HFFc6 (cell line): ENCODE measurements around the gene PITPNB. TPM values are rescaled to one million over a fixed set of nuclear protein-coding genes. Genes with fewer than 3 reads are reported as not detected.
A peak's percentile ranks its signal among the peaks of the same experiment; 100 is the strongest.

ENCODE experiments used
- DNase-seq: peaks from one replicate; pipeline ENCODE4 v3.0.0-alpha.2; 2018
- H3K27ac Mint-ChIP-seq: 2 replicates; pipeline ENCODE4 v1.8.0; 2020; ENCODE audit warnings: mild to moderate bottlenecking, mixed read lengths
- H3K27me3 Mint-ChIP-seq: 2 replicates; pipeline ENCODE4 v1.8.0; 2021; ENCODE audit warnings: mild to moderate bottlenecking, moderate library complexity, mixed read lengths; ENCODE audit not compliant: insufficient read depth
- H3K36me3 Mint-ChIP-seq: 2 replicates; pipeline ENCODE4 v1.8.0; 2021; ENCODE audit warnings: low read depth, mixed read lengths
- H3K4me1 Mint-ChIP-seq: 2 replicates; pipeline ENCODE4 v1.8.0; 2020; ENCODE audit warnings: low read depth, mixed read lengths
- H3K4me3 Mint-ChIP-seq: 2 replicates; pipeline ENCODE4 v1.8.0; 2020; ENCODE audit warnings: mild to moderate bottlenecking, moderate library complexity, mixed read lengths
- H3K9me3 Mint-ChIP-seq: 2 replicates; pipeline ENCODE4 v1.8.0; 2020; ENCODE audit warnings: mild to moderate bottlenecking, mixed read lengths
- total RNA-seq, 6 experiments: library from RNA; stranded (reverse); fragmentation: NEBNext Ultra II Directional; extraction: Animal tissue kit (Norgen Biotek cat#: 25700); gene quantifications; 2 replicates in 1 of 6; 3 replicates in 5 of 6; pipeline ENCODE4 v1.2.3, GENCODE V29; 2021
- TF ChIP-seq, protein P1 (sequence below): fragments of 200-600 bp; sonication (generic); IDR thresholded peaks from 2 replicates; pipeline ENCODE4 v1.5.0; 2021; ENCODE audit warnings: antibody characterized with exemption, mild to moderate bottlenecking

Gene PITPNB
- total RNA-seq, 6 experiments from 2014 or later = 54.3 to 80.5 (median 74.8) TPM

DNA sequence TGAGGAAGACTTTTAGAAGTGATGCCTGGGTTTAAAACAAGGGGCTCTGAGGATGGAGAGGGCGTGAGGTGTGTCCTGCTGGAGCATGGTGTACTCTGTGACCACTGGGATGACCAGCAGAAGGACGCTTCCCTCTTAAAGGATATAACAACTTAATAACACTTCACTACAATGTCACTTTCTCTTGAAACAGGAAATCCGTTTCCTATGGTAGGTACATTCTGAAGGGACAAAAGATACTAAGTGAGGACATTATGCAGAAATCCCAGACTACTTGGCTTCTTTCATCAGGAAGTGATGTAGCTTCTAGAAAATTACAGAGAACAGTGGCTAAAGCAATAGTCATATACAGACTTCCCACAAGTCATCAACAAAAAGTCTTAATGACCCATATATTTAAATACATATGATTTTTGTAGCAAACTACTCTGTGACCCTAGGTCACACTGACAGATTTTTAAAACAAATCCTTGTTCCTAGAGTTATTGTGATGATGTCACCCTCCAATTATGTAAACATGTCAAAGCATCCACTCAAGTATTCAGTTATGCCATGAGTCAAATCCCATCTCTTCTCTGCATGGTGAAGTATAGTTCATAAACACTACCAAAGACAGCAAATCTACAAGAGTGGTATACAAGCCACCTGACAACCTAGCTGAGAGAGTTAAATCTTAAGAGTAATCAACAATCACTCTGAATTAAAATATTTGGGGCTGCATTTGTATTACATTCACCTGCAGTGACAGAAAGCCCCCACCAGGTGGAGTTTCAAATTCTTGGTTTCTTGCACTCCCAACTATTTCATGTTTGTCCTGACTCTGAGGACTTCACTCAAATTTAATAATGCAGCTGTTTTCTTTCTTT lies 32.8 kb downstream of the PITPNB start:
- Mint-ChIP-seq H3K27ac (peak overlapping the region; percentile 81), H3K36me3 (peaks cover 12% of the 10 kb centered on the region; the same call in 1 of the 2 replicates), H3K9me3 (no peaks in the 10 kb centered on the region), H3K27me3 (no peaks in the 10 kb centered on the region; the same call in 1 of the 2 replicates), H3K4me3 (peak overlapping the region; percentile 66; the same call in 1 of the 2 replicates), H3K4me1 (peaks cover 52% of the 10 kb centered on the region)
- DNase-seq = peak; percentile 77
- TF ChIP-seq, protein P1, sequence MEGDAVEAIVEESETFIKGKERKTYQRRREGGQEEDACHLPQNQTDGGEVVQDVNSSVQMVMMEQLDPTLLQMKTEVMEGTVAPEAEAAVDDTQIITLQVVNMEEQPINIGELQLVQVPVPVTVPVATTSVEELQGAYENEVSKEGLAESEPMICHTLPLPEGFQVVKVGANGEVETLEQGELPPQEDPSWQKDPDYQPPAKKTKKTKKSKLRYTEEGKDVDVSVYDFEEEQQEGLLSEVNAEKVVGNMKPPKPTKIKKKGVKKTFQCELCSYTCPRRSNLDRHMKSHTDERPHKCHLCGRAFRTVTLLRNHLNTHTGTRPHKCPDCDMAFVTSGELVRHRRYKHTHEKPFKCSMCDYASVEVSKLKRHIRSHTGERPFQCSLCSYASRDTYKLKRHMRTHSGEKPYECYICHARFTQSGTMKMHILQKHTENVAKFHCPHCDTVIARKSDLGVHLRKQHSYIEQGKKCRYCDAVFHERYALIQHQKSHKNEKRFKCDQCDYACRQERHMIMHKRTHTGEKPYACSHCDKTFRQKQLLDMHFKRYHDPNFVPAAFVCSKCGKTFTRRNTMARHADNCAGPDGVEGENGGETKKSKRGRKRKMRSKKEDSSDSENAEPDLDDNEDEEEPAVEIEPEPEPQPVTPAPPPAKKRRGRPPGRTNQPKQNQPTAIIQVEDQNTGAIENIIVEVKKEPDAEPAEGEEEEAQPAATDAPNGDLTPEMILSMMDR = peak; percentile 96

DNA sequence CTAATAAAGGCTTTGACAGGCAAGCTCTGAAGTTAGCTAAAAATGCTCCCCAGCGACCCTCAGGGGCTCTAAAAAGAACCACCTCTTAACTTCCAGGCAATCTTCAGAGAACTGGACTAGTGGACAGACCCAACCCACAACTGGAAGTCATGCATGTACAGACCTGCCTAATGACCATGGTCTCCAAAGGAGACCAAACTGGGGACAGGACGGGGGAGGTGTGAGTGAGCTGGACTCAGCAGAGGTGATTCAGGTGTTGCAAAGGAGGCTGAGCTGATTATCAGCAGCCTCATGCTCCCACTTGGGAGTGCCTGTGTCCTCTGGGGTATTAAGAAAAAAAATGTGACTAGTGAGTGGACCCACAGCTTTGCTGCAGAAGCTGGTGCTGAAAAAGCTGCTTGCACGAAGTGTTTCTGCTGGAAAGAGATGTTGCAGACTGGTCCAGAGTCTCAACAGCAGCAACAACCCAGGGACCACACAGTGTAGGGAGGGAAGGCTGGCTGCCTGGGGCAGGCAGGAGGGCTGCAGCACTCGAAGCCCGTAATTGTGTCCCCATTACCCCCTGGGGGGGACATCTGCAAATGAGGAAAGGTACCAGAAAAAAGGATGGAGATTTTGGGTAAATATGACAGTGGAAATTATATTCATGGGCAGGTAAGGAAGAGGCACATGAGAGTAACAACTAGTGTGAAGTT lies 35.3 kb downstream of the PITPNB start:
- no peak for DNase-seq
- no peak overlapping the region for H3K4me3 Mint-ChIP-seq
- peaks cover 12% of the 10 kb centered on the region; the same call in 1 of the 2 replicates for H3K36me3 Mint-ChIP-seq
- no peaks in the 10 kb centered on the region for H3K9me3 Mint-ChIP-seq
- H3K4me1 Mint-ChIP-seq = peaks cover 66% of the 10 kb centered on the region
- TF ChIP-seq, protein P1 = no peak
- H3K27ac Mint-ChIP-seq = no peak overlapping the region
- H3K27me3 Mint-ChIP-seq = no peaks in the 10 kb centered on the region

DNA sequence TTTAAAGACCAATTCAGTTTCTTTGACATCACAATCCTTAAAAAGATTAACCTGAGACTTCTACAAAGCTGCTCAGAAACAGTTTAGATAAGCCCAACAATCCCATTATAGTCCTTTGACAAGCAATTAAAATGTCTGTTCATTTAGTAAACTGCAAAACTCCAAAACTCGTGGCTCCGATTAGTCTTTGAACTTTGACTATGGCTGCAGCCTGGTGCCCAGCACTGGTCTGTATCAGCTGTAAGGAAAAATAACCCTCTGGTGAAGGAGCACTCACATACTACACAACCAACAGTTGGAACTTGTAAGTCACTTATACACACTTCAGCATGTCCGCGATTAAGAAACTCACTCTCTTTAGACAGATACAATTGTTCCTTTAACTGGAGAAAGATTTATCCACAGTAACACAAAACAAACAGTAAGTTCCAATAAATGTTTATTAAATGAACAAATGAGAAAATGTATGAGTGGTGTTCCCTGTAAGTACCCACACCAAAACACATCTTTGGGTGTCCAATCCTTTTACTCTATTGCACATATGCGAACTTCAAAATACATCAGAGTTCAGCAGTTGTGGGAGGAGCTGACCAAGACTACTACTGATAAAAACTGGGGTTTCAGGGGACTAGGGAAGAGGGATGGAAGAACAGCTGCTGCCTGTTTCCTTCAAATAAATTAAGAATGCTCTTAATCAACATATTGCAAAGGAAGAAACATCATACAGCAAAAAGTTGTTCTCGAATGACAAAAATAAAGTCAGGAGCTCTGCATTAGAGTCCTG lies 36.4 kb downstream of the PITPNB start:
- H3K27ac Mint-ChIP-seq = no peak overlapping the region
- H3K4me3 Mint-ChIP-seq = no peak overlapping the region
- H3K9me3 Mint-ChIP-seq = no peaks in the 10 kb centered on the region
- peaks cover 57% of the 10 kb centered on the region for H3K4me1 Mint-ChIP-seq
- TF ChIP-seq, protein P1 = no peak
- no peak for DNase-seq
- H3K27me3 Mint-ChIP-seq = no peaks in the 10 kb centered on the region
- peaks cover 7% of the 10 kb centered on the region; the same call in 1 of the 2 replicates for H3K36me3 Mint-ChIP-seq

DNA sequence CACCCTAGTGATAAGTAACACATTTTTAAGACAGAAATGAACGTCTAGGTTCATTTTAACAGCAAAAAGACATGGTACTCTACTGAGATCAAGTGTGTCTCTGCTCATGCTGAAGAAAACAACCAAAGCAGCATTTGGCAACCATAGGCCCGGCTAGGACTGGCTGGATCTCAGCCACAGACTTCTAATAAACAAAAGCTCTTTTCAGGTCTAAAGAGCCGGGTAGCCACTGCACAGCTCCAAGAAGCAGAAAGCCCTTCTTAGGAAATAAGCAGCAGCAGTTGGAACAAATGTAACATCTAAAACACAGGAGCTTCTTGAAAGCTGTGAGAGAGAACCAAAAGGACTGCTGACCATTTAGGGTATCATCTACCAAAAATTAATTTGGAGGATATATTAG lies 37.6 kb downstream of the PITPNB start:
- no peaks in the 10 kb centered on the region for H3K27me3 Mint-ChIP-seq
- peaks cover 7% of the 10 kb centered on the region; the same call in 1 of the 2 replicates for H3K36me3 Mint-ChIP-seq
- TF ChIP-seq, protein P1 = no peak
- H3K4me3 Mint-ChIP-seq = no peak overlapping the region
- H3K4me1 Mint-ChIP-seq = peaks cover 48% of the 10 kb centered on the region
- no peak for DNase-seq
- no peaks in the 10 kb centered on the region for H3K9me3 Mint-ChIP-seq
- peak overlapping the region; percentile 65 for H3K27ac Mint-ChIP-seq

DNA sequence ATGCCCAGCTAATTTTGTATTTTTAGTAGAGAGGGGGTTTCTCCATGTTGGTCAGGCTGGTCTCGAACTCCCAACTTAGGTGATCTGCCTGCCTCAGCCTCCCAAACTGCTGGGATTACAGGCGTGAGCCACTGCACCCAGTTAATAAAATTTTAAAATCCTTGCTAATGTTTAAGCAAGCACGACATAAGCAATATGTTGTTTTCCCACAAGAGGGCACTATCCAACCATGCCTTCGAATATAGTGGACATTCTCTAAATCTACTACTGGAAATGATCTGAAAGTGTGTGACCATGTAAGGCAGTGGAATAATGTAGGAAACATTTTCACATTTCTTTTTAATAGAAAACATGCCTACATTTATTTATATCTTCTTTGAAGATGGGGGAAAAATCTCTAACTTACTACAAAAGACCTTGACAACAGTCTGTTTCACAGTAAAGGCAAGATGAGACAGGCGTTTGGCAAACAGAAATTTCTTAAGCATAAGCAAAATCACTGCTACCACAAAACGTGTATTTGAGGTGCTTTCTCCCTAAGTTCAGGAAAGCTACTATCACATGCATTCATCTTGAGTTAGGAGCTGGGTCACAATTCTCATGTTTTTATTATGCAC lies 38.2 kb downstream of the PITPNB start:
- peak; percentile 76 for DNase-seq
- Mint-ChIP-seq H3K9me3 (no peaks in the 10 kb centered on the region), H3K27me3 (no peaks in the 10 kb centered on the region), H3K4me3 (no peak overlapping the region), H3K36me3 (peaks cover 7% of the 10 kb centered on the region; the same call in 1 of the 2 replicates), H3K27ac (peak overlapping the region; percentile 65), H3K4me1 (peaks cover 42% of the 10 kb centered on the region)
- TF ChIP-seq, protein P1 = peak; percentile 89
